GM12878 (cell line): ENCODE data around the gene TESK2. TPM values are rescaled to one million over a fixed set of nuclear protein-coding genes. Genes with fewer than 3 reads are reported as not detected.

Experiments used
- ATAC-seq: fragments of 200-7000 bp; cut with Tn5 transposase; 3 replicates; pipeline ENCODE4 v1.9.1; 2020; ENCODE audit warnings: mild to moderate bottlenecking, moderate library complexity
- BruUV-seq: library from RNA; stranded (reverse); fragments of 400-500 nt; replicated peaks from 2 replicates; lab custom pipeline; 2021; lab: Mats Ljungman, UMichigan
- CTCF ChIA-PET: fragments of 300-600 bp; sonication (Branson Sonifier 250); formaldehyde crosslinking; extraction: SDS; loops from one replicate; lab custom pipeline; 2021; ENCODE audit warnings: inconsistent platforms; lab: Yijun Ruan, JAX
- POLR2A ChIA-PET: fragments of 350-600 bp; formaldehyde crosslinking; extraction: SDS; loops from one replicate; lab custom pipeline; 2021; ENCODE audit warnings: inconsistent platforms; lab: Charles Lee
- RAD21 ChIA-PET: fragments of 300-600 bp; sonication (Branson Sonifier 250); formaldehyde crosslinking; loops from one replicate; lab custom pipeline; 2023; ENCODE audit warnings: antibody characterized with exemption; ENCODE audit not compliant: unreplicated experiment; lab: Charles Lee
- SMC1A ChIA-PET: fragments of 300-600 bp; sonication (Branson Sonifier 250); formaldehyde crosslinking; loops from one replicate; lab custom pipeline; 2023; ENCODE audit not compliant: unreplicated experiment, uncharacterized antibody; lab: Charles Lee
- DNase-seq: peaks from one replicate; pipeline ENCODE4 v3.0.0-alpha.2; 2011; ENCODE audit warnings: low read depth, low spot score
- FAIRE-seq: peaks from 3 replicates; lab custom pipeline; 2011; peaks lifted over from hg19 to GRCh38; lab: Jason Lieb, UNC
- H2AFZ ChIP-seq: 2 replicates; pipeline ENCODE4 v1.6.0; 2011; ENCODE audit warnings: low read depth, low read length, control low read depth; ENCODE audit not compliant: control insufficient read depth
- H3K27ac ChIP-seq: 2 replicates; pipeline ENCODE4 v1.5.1; 2011; ENCODE audit warnings: control low read depth; ENCODE audit not compliant: control insufficient read depth, insufficient read depth
- H3K27me3 ChIP-seq, 2 experiments: replicated peaks in 1 of 2; 2 replicates each; pipeline versions ENCODE4 v1.6.0 to v1.6.1; 2011; ENCODE audit warnings: low read length in 1 of 2; ENCODE audit not compliant: control insufficient read depth in 2 of 2, insufficient read depth in 2 of 2
- H3K36me3 ChIP-seq, 2 experiments: 2 replicates each; pipeline ENCODE4 v1.5.1; 2011; ENCODE audit warnings: low read length in 1 of 2; ENCODE audit not compliant: control insufficient read depth in 2 of 2, insufficient read depth in 2 of 2
- H3K4me1 ChIP-seq: 2 replicates; pipeline ENCODE4 v1.6.1; 2011; ENCODE audit warnings: mild to moderate bottlenecking, low read length, moderate library complexity, mixed read lengths; ENCODE audit not compliant: control insufficient read depth, insufficient read depth
- H3K4me2 ChIP-seq: 2 replicates; pipeline ENCODE4 v1.6.0; 2011; ENCODE audit warnings: control low read depth; ENCODE audit not compliant: control insufficient read depth, insufficient read depth
- H3K4me3 ChIP-seq: fragments of 200-600 bp; sonication (generic); 2 replicates; pipeline ENCODE4 v1.5.1; 2016
- H3K79me2 ChIP-seq: 2 replicates; pipeline ENCODE4 v1.6.0; 2011; ENCODE audit warnings: low read length; ENCODE audit not compliant: control insufficient read depth, insufficient read depth
- H3K9ac ChIP-seq: 2 replicates; pipeline ENCODE4 v1.8.0; 2011; ENCODE audit warnings: low read length, control low read depth, mixed read lengths; ENCODE audit not compliant: control insufficient read depth, insufficient read depth
- H3K9me3 ChIP-seq: replicated peaks from 3 replicates; pipeline ENCODE4 v1.5.1; 2011; ENCODE audit warnings: mild to moderate bottlenecking, low read length; ENCODE audit not compliant: control insufficient read depth, insufficient read depth
- H4K20me1 ChIP-seq: 2 replicates; pipeline ENCODE4 v1.6.0; 2011; ENCODE audit not compliant: control insufficient read depth, insufficient read depth
- BMI1 ChIP-seq: fragments of 450-650 bp; IDR thresholded peaks from 2 replicates; pipeline ENCODE4 v1.6.1; 2016; ENCODE audit warnings: mild to moderate bottlenecking, moderate library complexity, borderline replicate concordance
- CHD1 ChIP-seq: IDR thresholded peaks from 2 replicates; pipeline ENCODE4 v1.6.1; 2012; ENCODE audit warnings: low read depth, low read length, improper control_type of control experiment
- MLLT1 ChIP-seq: fragments of 450-650 bp; IDR thresholded peaks from 2 replicates; pipeline ENCODE4 v1.6.1; 2016; ENCODE audit warnings: mild to moderate bottlenecking
- RELA ChIP-seq: fragments of 450-650 bp; IDR thresholded peaks from 2 replicates; pipeline ENCODE4 v1.8.0; 2014; ENCODE audit warnings: borderline replicate concordance; ENCODE audit not compliant: partially characterized antibody
- RFX5 ChIP-seq: IDR thresholded peaks from 2 replicates; pipeline ENCODE4 v1.6.1; 2011; ENCODE audit warnings: low read depth, low read length, improper control_type of control experiment
- SPI1 ChIP-seq: IDR thresholded peaks from 2 replicates; pipeline ENCODE4 v1.6.1; 2011; ENCODE audit warnings: low read depth, mild to moderate bottlenecking, low read length, moderate library complexity, borderline replicate concordance; ENCODE audit not compliant: insufficient read depth
- TARDBP ChIP-seq: IDR thresholded peaks from 2 replicates; pipeline ENCODE4 v1.6.1; 2016; ENCODE audit warnings: borderline replicate concordance
- ZBTB11 ChIP-seq: fragments of 450-650 bp; formaldehyde crosslinking; IDR thresholded peaks from 2 replicates; pipeline ENCODE4 v1.5.0; 2022; ENCODE audit warnings: mild to moderate bottlenecking, missing genetic modification characterization
- ZBTB33 ChIP-seq: fragments of 450-650 bp; IDR thresholded peaks from 2 replicates; pipeline ENCODE4 v1.6.1; 2017; ENCODE audit warnings: mild to moderate bottlenecking
- ZBTB40 ChIP-seq: fragments of 450-650 bp; IDR thresholded peaks from 2 replicates; pipeline ENCODE4 v1.6.1; 2016; ENCODE audit warnings: mild to moderate bottlenecking, moderate library complexity, borderline replicate concordance
- ZNF622 ChIP-seq: fragments of 450-650 bp; IDR thresholded peaks from 2 replicates; pipeline ENCODE4 v1.6.1; 2017; ENCODE audit warnings: mild to moderate bottlenecking, inconsistent platforms
- WGBS: methylation state at CpG from one replicate; pipeline ENCODE4 v1.1.6; 2016; ENCODE audit warnings: low lambda C conversion rate; ENCODE audit not compliant: insufficient replicate concordance, insufficient coverage; ENCODE audit errors: missing lambda C conversion rate; 5-methylcytosine and 5-hydroxymethylcytosine counted together
- in situ Hi-C: fragments of 300-500 bp; cut with MboI; formaldehyde crosslinking; loops from 9 replicates; pipeline ENCODE4 v1.14.3; 2018; ENCODE audit warnings: mixed read lengths
- intact Hi-C: fragments of 100-400 bp; cut with micrococcal nuclease; formaldehyde crosslinking; loops from one replicate; pipeline ENCODE4 v1.14.2; 2022; ENCODE audit not compliant: unreplicated experiment
- polyA plus RNA-seq, 11 experiments: library from polyadenylated mRNA; depleted of rRNA in 4 of 11; unstranded in 6 of 11; stranded (reverse) in 5 of 11; fragments of >200 nt; fragmentation: Nextera tagmentation in 4 of 11; fragmentation: Illumina TruSeq in 1 of 11; extraction: Ambion mirVana in 4 of 11; extraction: Trizol in 1 of 11; gene quantifications; 1 replicate in 1 of 11; 2 replicates in 10 of 11; pipeline versions ENCODE4 v1.2.1 to v1.2.3, GENCODE V29; 2011 to 2016; ENCODE audit warnings: inconsistent platforms in 2 of 11, missing spikeins in 2 of 11, low read depth in 1 of 11
- total RNA-seq, 4 experiments: library from RNA; depleted of rRNA in 3 of 4; stranded (reverse); fragments of >200 nt in 3 of 4; fragmentation: Illumina TruSeq in 1 of 4; extraction: Trizol in 1 of 4; gene quantifications; 2 replicates each; pipeline versions ENCODE4 v1.2.1 to v1.2.3, GENCODE V29; 2013 to 2021

TESK2 gene
- total and polyA plus RNA-seq, 10 of the 15 experiments (the other 5 are each of a cell fraction or from before 2014, with no cell fraction given), result 2.2 to 10.0 (median 5.7) TPM

- Histone ChIP-seq H2AFZ (no peak overlapping the region), H3K9me3 (no peaks in the 10 kb centered on the region), H3K4me1 (0 out of 2 replicates have a peak, but pooled peaks cover 5% of the 10 kb centered on the region), H3K36me3 (peaks cover 19 to 27% of the 10 kb centered on the region in 2 experiments), H3K4me3 (no peak overlapping the region), H3K27ac (no peak overlapping the region), H3K27me3 (no peaks in the 10 kb centered on the region), H3K4me2 (no peak overlapping the region), H3K9ac (no peak overlapping the region), H4K20me1 (no peaks in the 10 kb centered on the region), H3K79me2 (peaks cover 10% of the 10 kb centered on the region)
- in situ Hi-C loops (no loop called here), intact Hi-C loops (no loop called here)
- CTCF ChIA-PET, result interaction anchor here (0.5 to 4.1 kb wide), 5 partner anchors 41 to 333 kb away, joined by 3 to 25 read pairs (median 4); partner anchors contain the start of gene TESK2
- no peak for DNase-seq
- POLR2A ChIA-PET, result interaction anchor here (1.3 kb wide), 1 partner anchor 9 kb away, joined by 4 read pairs; no protein-coding TSS in a partner anchor
- BruUV-seq, result no TSS peak
- ATAC-seq, result no peak
- RAD21 ChIA-PET, result interaction anchor here (0.8 to 1.4 kb wide), 3 partner anchors 14 to 332 kb away, joined by 3 to 5 read pairs (median 4); no protein-coding TSS in a partner anchor
- TF ChIP-seq TARDBP, result no peak
- no peak for TF ChIP-seq ZBTB11 (CRISPR knock-in tag)
- no peak for TF ChIP-seq ZBTB40
- TF ChIP-seq ZNF622, result no peak
- TF ChIP-seq RELA, result no peak
- TF ChIP-seq CHD1, result no peak
- TF ChIP-seq MLLT1, result no peak
- TF ChIP-seq BMI1, result no peak
- TF ChIP-seq SPI1, result no peak
- no peak for TF ChIP-seq ZBTB33
- TF ChIP-seq RFX5, result no peak
- WGBS, result 50% methylated on average over 2 of the region's 2 CpGs
- no peak for FAIRE-seq
- SMC1A ChIA-PET, result interaction anchor here (1.3 kb wide), 1 partner anchor 10 kb away, joined by 3 read pairs; no protein-coding TSS in a partner anchor
These were observed 144.5 kb downstream of the TESK2 start for GRCh38 chr1:45346473-45346872.
